ENCODE results near the gene TADA3. TPM values are rescaled to one million over a fixed set of nuclear protein-coding genes. Genes with fewer than 3 reads are reported as not detected.
A peak's percentile ranks its signal among the peaks of the same experiment; 100 is the strongest.

The TADA3 gene
- total and polyA plus RNA-seq, 9 of the 15 experiments (the other 6 are each of a cell fraction or from before 2014, with no cell fraction given) = 4.1 to 110 (median 74.8) TPM

DNA sequence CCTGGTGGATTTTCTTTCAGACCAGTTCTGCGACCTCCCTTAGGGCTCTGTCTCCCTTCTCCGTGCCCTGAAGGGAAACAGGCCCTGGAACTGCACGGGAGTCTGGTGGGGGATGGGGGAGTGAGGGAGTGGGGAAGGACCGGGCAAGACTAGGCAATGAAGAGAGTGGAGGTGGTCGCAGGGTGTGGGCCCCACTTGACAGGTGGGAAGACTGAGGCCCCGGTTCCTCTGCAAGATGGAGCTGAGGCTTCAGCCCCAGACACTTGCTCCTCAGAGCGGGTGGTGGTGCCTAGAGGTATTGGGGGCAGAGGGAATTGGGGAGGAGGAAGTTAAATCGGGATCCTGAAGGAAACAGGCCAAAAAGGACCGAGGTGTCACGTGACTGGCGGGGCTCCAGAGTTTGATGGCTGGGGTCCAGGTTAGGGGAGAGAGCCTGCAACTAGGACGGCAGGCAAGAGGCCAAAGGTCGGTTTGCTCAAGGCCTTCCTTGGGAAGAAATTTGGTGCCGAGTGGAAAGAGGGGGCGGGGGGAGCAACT is 21.9 kb downstream of the TADA3 start (continued):
- TF ChIP-seq, protein P1, sequence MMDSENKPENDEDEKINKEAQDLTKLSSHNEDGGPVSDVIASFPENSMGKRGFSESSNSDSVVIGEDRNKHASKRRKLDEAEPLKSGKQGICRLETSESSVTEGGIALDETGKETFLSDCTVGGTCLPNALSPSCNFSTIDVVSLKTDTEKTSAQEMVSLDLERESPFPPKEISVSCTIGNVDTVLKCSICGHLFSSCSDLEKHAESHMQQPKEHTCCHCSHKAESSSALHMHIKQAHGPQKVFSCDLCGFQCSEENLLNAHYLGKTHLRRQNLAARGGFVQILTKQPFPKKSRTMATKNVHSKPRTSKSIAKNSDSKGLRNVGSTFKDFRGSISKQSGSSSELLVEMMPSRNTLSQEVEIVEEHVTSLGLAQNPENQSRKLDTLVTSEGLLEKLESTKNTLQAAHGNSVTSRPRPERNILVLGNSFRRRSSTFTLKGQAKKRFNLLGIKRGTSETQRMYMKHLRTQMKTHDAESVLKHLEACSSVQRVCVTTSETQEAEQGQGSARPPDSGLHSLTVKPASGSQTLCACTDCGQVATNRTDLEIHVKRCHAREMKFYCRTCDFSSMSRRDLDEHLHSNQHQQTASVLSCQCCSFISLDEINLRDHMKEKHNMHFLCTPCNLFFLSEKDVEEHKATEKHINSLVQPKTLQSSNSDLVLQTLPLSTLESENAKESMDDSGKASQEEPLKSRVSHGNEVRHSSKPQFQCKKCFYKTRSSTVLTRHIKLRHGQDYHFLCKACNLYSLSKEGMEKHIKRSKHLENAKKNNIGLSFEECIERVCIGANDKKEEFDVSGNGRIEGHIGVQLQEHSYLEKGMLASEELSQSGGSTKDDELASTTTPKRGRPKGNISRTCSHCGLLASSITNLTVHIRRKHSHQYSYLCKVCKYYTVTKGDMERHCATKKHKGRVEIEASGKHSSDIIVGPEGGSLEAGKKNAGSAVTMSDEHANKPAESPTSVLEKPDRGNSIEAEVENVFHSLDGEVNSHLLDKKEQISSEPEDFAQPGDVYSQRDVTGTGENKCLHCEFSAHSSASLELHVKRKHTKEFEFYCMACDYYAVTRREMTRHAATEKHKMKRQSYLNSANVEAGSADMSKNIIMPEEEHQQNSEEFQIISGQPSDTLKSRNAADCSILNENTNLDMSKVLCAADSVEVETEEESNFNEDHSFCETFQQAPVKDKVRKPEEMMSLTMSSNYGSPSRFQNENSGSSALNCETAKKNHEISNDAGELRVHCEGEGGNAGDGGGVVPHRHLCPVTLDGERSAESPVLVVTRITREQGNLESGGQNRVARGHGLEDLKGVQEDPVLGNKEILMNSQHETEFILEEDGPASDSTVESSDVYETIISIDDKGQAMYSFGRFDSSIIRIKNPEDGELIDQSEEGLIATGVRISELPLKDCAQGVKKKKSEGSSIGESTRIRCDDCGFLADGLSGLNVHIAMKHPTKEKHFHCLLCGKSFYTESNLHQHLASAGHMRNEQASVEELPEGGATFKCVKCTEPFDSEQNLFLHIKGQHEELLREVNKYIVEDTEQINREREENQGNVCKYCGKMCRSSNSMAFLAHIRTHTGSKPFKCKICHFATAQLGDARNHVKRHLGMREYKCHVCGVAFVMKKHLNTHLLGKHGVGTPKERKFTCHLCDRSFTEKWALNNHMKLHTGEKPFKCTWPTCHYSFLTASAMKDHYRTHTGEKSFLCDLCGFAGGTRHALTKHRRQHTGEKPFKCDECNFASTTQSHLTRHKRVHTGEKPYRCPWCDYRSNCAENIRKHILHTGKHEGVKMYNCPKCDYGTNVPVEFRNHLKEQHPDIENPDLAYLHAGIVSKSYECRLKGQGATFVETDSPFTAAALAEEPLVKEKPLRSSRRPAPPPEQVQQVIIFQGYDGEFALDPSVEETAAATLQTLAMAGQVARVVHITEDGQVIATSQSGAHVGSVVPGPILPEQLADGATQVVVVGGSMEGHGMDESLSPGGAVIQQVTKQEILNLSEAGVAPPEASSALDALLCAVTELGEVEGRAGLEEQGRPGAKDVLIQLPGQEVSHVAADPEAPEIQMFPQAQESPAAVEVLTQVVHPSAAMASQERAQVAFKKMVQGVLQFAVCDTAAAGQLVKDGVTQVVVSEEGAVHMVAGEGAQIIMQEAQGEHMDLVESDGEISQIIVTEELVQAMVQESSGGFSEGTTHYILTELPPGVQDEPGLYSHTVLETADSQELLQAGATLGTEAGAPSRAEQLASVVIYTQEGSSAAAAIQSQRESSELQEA (IDR thresholded peaks at IDR 0.05; ENCODE audit: low read depth) = no peak
- TF ChIP-seq ZSCAN32 (CRISPR knock-in tag; IDR thresholded peaks at IDR 0.05) = no peak
- no peak for TF ChIP-seq KHSRP (IDR thresholded peaks at IDR 0.05)
- TF ChIP-seq, protein P2, sequence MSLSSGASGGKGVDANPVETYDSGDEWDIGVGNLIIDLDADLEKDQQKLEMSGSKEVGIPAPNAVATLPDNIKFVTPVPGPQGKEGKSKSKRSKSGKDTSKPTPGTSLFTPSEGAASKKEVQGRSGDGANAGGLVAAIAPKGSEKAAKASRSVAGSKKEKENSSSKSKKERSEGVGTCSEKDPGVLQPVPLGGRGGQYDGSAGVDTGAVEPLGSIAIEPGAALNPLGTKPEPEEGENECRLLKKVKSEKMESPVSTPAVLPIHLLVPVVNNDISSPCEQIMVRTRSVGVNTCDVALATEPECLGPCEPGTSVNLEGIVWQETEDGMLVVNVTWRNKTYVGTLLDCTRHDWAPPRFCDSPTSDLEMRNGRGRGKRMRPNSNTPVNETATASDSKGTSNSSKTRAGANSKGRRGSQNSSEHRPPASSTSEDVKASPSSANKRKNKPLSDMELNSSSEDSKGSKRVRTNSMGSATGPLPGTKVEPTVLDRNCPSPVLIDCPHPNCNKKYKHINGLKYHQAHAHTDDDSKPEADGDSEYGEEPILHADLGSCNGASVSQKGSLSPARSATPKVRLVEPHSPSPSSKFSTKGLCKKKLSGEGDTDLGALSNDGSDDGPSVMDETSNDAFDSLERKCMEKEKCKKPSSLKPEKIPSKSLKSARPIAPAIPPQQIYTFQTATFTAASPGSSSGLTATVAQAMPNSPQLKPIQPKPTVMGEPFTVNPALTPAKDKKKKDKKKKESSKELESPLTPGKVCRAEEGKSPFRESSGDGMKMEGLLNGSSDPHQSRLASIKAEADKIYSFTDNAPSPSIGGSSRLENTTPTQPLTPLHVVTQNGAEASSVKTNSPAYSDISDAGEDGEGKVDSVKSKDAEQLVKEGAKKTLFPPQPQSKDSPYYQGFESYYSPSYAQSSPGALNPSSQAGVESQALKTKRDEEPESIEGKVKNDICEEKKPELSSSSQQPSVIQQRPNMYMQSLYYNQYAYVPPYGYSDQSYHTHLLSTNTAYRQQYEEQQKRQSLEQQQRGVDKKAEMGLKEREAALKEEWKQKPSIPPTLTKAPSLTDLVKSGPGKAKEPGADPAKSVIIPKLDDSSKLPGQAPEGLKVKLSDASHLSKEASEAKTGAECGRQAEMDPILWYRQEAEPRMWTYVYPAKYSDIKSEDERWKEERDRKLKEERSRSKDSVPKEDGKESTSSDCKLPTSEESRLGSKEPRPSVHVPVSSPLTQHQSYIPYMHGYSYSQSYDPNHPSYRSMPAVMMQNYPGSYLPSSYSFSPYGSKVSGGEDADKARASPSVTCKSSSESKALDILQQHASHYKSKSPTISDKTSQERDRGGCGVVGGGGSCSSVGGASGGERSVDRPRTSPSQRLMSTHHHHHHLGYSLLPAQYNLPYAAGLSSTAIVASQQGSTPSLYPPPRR (CRISPR knock-in tag; IDR thresholded peaks at IDR 0.05; ENCODE audit: borderline replicate concordance) = no peak
- no peak for TF ChIP-seq RBM39 (optimal IDR thresholded peaks at IDR 0.05; ENCODE audit: low read depth, low read length)
- TF ChIP-seq DACH1 (IDR thresholded peaks at IDR 0.05; ENCODE audit: partially characterized antibody) = no peak
- TF ChIP-seq YY1 (IDR thresholded peaks at IDR 0.05; ENCODE audit: borderline replicate concordance in 1 of 3, control insufficient read depth in 1 of 3, extremely low read depth in 1 of 3, insufficient read depth in 3 of 3, insufficient read length in 1 of 3, insufficient replicate concordance in 2 of 3, low read depth in 1 of 3, low read length in 2 of 3) = no peak
- no peak for TF ChIP-seq MIER1 (IDR thresholded peaks at IDR 0.05; ENCODE audit: low read depth)
- no peak for TF ChIP-seq GABPA (tag; conservative IDR thresholded peaks at IDR 0.05; ENCODE audit: low read depth)
- TF ChIP-seq ZNF217 (CRISPR knock-in tag; IDR thresholded peaks at IDR 0.05) = no peak
- no peak for TF ChIP-seq ZNF785 (CRISPR knock-in tag; IDR thresholded peaks at IDR 0.05)
- peak; percentile 17 for TF ChIP-seq PCBP1 (IDR thresholded peaks at IDR 0.05; ENCODE audit: low read depth, low read length, poor library complexity, severe bottlenecking)
- peak; percentile 19 to 57; a peak in 2 of 4 replicates for TF ChIP-seq KDM1A (IDR thresholded peaks at IDR 0.05)
- TF ChIP-seq CHD4 (IDR thresholded peaks at IDR 0.05; ENCODE audit: insufficient read depth, insufficient replicate concordance, low read depth, low read length, poor library complexity, severe bottlenecking) = peak; percentile 87
- TF ChIP-seq EP300 (IDR thresholded peaks at IDR 0.05; ENCODE audit: low read length) = no peak

All from K562 (cell line).